ENCODE measurements around the gene MTA1.
A peak's percentile ranks its signal among the peaks of the same experiment; 100 is the strongest.

MTA1 gene

DNA sequence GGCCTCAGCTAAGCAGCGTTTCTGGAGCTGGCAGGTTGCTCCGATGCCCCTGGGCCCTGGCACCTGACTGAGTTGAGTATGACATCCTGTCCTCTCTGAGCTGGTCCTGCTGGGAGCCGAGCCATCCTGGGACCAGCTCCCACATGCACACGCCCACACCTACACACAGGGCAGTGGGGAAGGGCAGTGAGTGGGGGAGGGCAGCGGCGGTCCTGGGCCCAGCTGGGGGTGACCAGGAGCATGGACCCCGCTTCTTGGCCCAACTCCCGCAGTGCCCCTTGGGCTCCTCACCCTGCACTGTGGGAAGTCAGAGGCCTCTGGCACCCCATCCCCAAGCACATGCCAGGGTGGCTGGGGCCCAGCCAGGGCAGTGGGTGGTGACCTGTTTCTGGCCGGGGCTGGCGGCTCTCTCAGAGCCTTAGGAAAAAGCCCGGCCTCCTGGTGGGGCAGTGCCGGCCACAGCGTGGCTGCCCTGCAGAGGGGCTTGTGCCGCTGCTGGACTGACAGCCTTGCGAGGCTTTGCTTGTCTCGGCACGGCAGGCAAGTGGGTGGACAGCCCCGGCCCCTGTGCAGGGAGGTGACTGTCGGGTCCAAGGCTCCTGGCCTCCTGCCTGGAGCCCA, 49.1 kb downstream of the MTA1 start:
- no peak for DNase-seq (ENCODE audit: low read depth, low spot score)
- no peak overlapping the region for H3K4me3 ChIP-seq (ENCODE audit: low read length)

DNA sequence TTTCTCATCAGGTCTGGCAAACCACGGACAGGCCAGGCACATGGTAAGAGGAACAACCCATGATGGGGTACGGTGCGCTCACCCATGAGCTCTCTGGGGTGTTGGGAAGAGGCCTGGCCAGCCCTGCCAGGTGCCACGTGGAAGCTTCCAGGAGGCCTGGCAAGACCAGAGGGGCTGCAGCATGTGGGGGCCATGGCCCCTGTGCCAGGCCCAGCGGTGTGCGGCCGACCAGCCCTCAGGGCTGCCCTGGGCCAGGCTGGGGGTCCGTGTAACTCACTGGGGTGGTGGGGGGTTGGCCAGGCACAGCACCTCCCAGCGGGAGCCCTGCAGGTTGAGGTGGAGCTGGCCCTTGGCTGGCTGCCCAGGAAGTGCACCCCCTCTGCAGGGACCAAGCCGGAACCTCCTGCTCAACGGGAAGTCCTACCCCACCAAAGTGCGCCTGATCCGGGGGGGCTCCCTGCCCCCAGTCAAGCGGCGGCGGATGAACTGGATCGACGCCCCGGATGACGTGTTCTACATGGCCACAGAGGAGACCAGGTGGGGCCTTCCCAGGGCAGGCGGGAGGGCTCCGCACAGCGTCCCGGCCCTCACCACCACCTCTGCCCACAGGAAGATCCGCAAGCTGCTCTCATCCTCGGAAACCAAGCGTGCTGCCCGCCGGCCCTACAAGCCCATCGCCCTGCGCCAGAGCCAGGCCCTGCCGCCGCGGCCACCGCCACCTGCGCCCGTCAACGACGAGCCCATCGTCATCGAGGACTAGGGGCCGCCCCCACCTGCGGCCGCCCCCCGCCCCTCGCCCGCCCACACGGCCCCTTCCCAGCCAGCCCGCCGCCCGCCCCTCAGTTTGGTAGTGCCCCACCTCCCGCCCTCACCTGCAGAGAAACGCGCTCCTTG, 50.1 kb downstream of the MTA1 start:
- H3K4me3 ChIP-seq (ENCODE audit: low read length): no peak overlapping the region
- no peak for DNase-seq (ENCODE audit: low read depth, low spot score)

DNA sequence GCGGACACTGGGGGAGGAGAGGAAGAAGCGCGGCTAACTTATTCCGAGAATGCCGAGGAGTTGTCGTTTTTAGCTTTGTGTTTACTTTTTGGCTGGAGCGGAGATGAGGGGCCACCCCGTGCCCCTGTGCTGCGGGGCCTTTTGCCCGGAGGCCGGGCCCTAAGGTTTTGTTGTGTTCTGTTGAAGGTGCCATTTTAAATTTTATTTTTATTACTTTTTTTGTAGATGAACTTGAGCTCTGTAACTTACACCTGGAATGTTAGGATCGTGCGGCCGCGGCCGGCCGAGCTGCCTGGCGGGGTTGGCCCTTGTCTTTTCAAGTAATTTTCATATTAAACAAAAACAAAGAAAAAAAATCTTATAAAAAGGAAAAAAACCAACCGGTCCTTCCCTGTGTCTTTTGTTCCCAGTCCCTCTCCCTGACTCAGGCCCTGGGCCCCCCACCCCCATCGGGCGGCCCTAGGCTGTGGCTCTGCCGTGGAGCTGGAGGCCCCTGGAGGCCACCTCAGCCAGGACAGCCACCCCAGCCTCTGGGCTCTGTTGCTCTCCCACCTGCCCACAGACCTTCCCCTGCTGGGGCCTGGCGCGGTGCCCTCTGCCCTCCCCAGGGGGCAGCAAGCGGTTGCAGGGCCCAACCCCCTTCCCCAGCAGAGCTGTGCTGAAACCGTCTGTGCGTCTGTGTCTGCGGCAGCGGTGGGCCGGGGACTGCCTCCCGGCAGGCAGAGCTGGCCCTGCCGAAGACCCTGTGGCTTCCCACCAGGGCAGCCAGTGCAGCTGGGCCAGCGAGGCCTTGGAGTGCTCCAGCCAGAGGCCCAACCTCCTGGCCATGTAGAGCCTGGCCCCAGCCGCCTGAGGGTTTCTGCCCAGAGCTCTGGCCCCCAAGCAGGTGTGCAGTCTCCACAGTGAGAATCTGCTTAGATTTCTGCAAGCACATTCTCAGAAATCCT, 51.0 kb downstream of the MTA1 start:
- H3K4me3 ChIP-seq (ENCODE audit: low read length): no peak overlapping the region
- no peak for DNase-seq (ENCODE audit: low read depth, low spot score)

DNA sequence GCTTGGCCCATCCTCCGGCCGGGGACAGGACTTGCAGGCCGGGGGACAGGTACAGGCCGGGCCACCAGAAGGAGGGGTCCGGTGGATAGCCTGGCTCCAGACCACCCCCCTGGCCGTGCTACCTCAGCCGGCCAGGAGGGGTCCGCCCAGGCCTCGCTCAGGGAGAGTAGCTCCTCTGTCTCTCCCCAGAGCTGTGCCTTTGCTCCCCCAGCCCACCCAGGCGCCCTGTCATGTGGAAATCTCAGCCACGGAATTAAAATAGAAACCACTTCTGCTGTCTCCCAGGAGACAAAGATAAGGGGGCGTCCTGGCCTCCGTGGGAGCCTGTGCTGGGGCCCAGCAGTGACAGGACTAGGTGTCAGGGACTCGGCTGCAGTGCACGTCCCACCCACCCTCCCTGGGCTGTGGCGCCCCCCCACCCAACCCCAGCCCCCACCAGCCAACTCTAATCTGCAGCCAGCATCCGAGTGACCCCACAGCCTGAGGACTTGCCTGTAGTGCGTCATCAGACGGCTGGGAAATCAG, 51.7 kb downstream of the MTA1 start:
- DNase-seq (ENCODE audit: low read depth, low spot score): no peak
- H3K4me3 ChIP-seq (ENCODE audit: low read length): no peak overlapping the region

DNA sequence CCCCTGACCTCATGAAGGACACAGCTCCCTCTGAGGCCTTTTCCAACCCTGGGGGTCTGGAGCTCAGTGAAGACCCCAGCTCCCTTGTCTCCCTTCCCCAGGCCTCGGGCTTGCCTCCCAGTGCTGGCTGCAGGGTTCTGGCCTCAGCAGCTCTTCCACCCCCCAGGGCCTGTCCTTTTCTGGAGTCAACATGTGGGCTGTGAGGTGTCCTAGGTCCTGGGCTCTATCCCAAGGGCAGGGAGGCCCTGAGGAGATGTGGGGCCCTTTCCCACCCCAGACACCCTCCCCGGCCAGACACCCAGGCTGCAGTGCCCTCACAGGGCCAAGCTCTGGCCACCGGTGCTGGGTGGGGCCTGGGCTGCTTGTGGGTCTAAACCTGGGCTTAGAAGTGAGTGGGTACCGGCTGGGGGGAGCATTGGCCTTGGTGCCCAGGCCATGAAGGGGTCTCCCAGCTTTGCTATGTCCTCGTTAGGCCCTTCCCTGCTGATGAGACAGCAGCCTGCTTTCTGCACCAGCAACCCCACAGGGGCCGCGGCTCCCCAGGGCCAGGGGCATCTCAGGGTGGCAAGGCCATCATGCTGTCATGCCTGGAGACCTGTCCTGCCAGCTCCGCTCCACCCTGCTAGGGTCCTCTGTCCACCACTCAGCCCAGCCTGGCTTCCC, 52.3 kb downstream of the MTA1 start:
- DNase-seq (ENCODE audit: low read depth, low spot score): no peak
- H3K4me3 ChIP-seq (ENCODE audit: low read length): no peak overlapping the region

DNA sequence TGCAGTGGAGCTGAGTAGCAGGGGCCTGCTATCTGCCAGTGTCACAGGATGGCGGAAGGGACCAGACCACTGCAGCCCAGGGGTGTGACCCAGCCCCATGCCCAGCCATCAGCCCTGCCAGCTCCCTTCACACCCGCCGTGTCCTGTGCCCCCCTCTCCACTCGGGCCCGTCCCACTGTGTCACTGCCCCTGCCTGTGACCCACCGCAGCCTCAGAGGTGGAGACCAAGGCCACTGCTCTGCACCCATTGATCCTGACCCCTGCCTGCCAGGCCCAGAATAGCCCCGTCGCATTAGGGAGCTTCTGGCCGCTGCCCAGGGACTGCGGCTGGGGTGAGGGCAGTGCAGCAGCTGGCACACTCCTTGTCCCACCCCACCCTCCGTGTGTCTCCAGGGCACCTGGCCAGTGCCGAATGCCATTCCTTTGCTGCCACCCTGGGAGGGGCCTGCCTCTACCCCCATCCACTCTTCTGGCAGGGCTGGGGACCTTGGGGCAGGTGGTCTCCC, 52.9 kb downstream of the MTA1 start:
- H3K4me3 ChIP-seq (ENCODE audit: low read length): no peak overlapping the region
- DNase-seq (ENCODE audit: low read depth, low spot score): no peak

DNA sequence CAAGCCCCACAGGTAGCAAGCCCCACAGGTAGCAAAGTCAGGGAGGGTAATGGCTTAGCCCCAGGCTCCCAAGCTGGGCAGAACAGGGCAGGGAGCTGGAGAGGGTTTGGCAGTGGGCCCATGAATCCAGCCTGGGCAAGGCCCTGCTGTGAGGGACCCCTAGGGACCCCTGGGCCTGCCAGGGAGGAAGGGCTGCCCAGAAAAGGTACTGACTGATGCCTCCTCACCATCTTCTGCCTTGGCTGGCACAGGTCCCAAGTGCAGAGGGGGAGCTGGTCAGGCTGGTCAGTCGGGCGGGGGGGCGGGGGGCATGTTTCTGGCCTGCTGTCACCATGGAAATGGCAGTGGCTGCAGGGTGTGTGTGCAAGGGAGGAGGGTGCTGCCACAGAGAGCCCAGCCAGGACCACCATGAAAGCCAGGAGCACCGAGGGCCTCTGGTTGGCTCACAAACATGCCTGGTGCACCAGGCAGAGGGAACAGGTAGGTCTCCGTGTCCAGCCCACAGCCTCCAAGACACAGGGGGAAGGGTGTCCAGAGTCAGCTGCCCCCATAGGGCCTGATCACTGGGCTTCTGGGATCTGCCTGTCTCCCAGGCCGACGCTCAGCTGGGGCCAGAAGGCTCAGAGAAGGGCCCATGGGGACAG, 53.5 kb downstream of the MTA1 start:
- H3K4me3 ChIP-seq (ENCODE audit: low read length): no peak overlapping the region
- DNase-seq (ENCODE audit: low read depth, low spot score): no peak

DNA sequence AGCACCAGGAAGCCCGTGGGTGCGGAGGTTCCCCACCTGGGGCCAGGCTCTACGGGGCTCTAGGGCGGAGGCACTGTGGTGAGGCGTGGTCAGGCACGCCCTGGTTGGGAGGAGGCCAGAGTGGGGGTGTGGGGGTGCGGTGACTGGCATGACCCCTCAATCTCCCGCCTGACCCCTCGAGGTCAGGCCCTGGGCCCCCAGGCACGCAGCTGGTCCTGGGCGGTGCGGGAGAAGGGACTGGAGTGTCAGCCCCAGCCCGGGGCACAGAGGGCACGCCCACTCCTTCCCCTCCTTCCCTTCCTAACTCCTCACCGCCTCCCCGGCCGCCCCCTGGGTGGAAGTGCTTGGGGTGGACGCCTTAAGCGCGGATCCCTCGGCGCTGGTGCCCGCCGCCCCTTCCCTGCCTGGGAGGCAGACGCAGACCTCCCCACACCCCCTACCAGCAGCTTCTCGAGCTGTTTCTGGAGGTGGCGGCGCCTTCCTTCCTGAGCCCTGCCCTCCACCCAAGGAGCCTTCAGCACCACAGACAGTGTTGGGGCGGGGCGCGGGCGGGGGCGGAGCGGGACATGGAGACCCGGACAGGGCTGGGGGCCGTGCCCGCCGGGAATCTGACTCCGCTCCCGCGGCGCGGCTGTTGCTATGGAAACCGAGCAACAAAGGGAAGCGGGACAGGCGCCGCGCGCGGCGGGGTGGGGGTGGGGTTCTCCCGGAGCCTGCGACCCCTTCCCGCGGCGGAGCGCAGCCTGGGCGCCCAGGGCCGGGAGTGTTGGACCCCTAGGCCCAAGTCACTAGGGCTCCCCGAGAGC, 54.3 kb downstream of the MTA1 start:
- peak overlapping the region; percentile 45 for H3K4me3 ChIP-seq (ENCODE audit: low read length)
- DNase-seq (ENCODE audit: low read depth, low spot score): no peak

DNA sequence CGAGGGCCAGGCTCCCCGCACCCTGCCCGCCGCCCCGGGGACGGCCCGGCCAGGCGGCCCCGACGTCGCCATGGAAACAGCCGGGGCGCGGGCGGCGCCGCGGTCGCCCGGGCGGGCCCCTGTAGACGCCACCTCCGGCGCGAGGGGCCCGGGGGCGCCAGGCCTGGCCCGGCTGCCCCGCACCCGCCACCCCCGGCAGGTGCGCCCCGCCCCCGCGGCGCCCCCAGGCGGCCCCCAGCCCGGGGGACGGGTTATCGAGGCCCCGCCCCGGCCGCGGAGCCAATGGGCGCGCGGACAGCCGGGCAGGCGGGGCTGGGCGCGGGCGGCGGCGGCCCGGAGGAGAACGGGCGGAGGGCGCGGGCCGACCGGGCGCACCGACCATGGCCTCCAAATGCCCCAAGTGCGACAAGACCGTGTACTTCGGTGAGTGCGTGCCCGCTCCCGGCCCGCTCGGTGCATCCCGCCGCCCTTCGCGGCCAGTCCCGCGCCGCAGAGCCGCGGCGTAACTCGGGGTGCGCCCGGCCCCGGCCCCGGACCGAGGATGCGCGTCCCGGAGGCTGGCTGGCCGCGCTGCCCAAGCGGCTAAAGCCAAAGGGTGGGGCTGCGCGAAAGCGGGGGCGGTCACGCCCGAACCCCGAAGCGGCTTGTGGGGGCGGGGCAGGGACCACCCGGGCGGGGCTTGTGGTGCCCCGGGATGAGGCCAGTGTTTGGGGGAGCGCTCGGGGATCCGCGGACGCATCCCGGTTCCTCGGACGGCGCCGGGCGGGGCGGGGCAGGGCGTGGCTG, 55.0 kb downstream of the MTA1 start, which contains the start of gene CRIP2:
Gene CRIP2, plus strand, starts transcription at position 339 of the 786 bp plus-strand sequence. Its CDS starts 42 bp downstream, at position 381.
- H3K4me3 ChIP-seq (ENCODE audit: low read length): peak within 1 kb of the TSS; percentile 45
- DNase-seq (ENCODE audit: low read depth, low spot score): no peak

DNA sequence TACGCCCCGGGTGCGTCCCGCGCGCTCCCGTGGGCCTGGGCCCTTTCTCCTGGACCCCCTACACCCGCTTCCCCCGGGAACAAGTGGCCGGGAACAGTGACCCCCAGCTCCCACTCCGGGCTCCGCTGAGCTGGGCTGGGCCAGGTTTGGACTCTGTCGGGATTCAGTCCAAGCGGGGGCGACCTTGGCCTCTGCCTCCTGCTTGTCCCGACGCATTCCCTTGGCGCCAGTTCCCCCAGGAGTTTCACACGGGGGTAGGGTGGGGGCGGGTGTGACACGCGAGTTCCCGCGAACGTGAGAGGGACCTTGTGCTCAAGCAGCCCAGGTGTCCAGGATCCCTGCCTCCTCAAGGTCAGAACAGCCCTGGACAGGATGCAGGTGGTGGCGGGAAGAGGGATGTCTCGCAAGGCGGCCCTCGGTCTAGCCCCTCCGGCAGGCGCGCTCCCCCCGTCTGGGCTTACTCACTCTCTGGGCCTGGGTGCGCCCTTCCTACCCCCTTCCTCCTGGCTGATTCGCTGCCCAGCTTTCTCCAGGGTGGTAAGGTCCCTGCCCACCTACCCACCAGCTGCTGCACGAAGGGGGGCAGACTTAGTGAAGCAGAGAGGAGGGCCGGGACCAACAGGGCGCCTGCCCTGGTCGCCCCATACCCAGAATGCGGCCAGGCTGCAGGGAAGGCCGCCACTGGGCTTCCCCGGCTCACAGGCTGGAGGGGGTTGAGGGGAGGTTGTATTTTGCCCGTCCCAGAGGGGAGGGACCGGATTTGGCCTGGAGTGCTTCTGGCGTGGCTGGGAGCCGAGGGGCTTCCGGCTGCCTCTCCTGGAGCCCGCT, 55.9 kb downstream of the MTA1 start:
- no peak overlapping the region for H3K4me3 ChIP-seq (ENCODE audit: low read length)
- no peak for DNase-seq (ENCODE audit: low read depth, low spot score)

DNA sequence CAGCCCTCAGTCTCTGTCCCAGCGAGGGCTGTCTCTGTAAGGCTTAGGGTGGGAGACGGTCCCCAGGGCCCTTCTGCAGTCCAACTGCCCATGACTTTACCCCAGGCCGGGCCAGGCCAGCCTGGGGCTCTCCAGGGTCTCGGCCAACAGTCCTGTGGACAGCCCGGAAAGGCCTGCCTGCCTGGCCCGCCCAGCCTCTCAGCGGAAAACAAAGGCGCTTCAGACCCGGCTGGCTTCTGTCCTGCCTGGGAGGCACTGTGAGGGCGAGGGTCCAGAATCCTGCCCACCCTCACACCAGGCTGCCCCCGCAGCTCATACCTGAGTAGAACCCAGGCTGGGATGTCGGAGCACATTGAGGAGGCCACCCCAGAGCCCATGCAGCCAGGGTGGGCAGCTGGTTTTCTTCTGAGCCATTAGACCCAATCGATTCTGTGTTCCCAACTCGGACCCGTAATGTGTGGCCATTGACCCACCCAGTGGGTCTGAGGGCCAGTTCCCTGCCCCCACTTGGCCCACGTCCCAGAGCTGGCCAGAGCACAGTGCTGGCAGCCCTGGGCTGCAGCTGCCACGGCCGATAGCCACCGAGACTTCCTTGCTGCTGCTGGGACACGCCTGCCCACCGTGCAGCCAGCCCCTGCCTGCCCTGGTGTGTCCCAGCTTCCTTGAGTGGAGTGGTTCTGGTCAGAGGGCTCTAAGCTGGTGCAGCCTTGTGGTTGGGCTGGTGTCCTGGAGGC, 56.6 kb downstream of the MTA1 start:
- no peak overlapping the region for H3K4me3 ChIP-seq (ENCODE audit: low read length)
- DNase-seq (ENCODE audit: low read depth, low spot score): no peak

DNA sequence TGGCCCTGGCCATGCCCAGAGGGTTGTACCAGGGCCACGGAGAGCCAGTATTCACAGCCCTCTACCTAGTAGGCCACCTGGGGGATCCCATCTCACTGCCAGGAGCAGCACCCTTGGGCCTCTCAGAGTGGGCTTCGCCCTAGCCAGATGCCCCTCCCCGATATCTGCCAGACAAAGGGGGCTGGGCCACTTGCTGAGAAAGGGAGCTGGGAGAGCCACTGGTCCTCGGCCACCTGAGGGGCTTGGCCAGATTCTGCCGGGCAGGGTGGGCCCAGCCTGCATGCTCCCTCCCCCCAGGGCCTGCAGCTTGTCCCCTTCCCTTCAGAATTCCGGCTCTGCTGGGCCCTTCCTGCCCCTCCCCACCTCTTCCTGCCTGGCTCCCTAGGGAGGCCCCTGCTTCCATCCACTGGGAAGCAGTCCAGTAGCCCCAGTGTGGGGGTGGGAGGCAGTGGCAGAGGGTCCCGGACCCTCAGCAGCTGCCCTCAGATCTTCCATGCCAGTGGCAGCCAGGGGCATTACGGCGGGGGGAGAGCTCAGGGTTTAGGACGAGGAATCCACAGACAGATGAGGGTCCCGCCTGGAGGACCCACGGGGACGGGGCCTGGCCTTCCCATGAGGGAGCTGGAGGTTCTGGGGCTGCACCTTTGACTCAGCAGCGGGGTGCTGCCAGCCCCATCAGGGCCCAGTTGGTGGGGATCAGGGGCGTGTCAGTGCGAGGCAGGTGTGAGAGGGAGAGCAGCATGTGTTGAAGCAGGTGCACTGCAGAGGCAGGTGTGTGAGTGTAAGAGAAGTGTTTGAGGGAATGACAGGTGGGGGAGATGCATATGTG, 57.4 kb downstream of the MTA1 start:
- no peak for DNase-seq (ENCODE audit: low read depth, low spot score)
- H3K4me3 ChIP-seq (ENCODE audit: low read length): no peak overlapping the region

DNA sequence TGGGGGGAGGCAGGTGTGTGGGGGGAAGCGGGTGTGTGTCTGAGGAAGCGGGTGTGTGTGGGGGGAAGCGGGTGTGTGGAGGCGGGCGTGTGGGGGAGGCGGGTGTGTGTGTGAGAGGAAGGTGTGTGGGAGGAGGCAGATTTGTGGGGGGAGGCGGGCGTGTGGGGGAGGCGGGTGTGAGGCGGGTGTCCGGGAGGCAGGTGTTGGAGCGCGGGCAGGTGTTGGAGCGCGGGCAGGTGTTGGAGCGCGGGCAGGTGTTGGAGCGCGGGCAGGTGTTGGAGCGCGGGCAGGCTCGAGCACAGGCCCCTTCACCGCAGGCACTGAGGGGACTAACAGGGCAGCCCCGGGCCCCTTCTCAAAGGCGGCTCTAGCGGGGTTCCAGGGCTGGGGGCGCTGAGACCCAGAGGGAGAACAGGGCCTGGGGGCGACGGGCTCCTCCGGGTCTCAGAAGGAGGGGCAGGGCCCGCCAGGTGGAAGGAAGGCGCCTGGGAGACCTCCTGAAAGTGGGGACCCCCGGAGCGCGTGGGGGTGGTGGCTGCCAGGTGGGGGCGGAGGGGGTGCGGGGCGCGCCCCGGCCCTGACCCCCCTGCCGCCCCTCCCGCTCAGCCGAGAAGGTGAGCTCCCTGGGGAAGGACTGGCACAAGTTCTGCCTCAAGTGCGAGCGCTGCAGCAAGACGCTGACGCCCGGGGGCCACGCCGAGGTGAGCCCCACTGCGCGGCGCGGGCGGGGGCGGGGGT, 58.2 kb downstream of the MTA1 start:
- no peak for DNase-seq (ENCODE audit: low read depth, low spot score)
- H3K4me3 ChIP-seq (ENCODE audit: low read length): no peak overlapping the region
